HCT116 (cell line): ENCODE data around the gene FAM9A. TPM values are rescaled to one million over a fixed set of nuclear protein-coding genes. Genes with fewer than 3 reads are reported as not detected.
"Not testable (repeated sequence)": the region's sequence is repeated elsewhere in the genome, so short reads cannot be mapped to it uniquely, and the experiment has no call there.

Experiments used
- ATAC-seq: fragments of 200-7000 bp; cut with Tn5 transposase; 2 replicates; pipeline ENCODE4 v1.9.1; 2020; ENCODE audit warnings: mild to moderate bottlenecking, moderate library complexity
- BruUV-seq: library from RNA; stranded (reverse); fragments of 400-500 nt; replicated peaks from 2 replicates; lab custom pipeline; 2021; lab: Mats Ljungman, UMichigan
- CTCF ChIA-PET: fragments of 300-600 bp; sonication (Branson Sonifier 250); formaldehyde crosslinking; loops from one replicate; lab custom pipeline; 2021; ENCODE audit warnings: antibody characterized with exemption; lab: Charles Lee
- POLR2A ChIA-PET: fragments of 300-600, 350-600 bp; sonication (Branson Sonifier 250); formaldehyde crosslinking; loops from one replicate; lab custom pipeline; 2021; ENCODE audit warnings: antibody characterized with exemption; lab: Charles Lee
- RAD21 ChIA-PET, 2 experiments: fragments of 300-600 bp; sonication (Branson Sonifier 250); formaldehyde crosslinking; loops; one replicate each; lab custom pipeline; 2023; ENCODE audit warnings: low total read pairs in 2 of 2; ENCODE audit not compliant: uncharacterized antibody in 2 of 2, unreplicated experiment in 2 of 2, low non-redundant PET in 1 of 2; lab: Charles Lee
- DNase-seq: peaks from one replicate; pipeline ENCODE4 v3.0.0-alpha.2; 2010; ENCODE audit warnings: low read depth, low spot score
- H2AFZ ChIP-seq: fragments of 200-600 bp; shearing (Covaris generic), sonication (generic); 2 replicates; pipeline ENCODE4 v1.6.1; 2017; ENCODE audit warnings: low read depth, mixed run types, mixed read lengths, antibody characterized with exemption, low read length; ENCODE audit not compliant: poor library complexity, severe bottlenecking
- H3K27ac ChIP-seq: 2 replicates; pipeline ENCODE4 v1.5.1; 2012; ENCODE audit warnings: low read depth, low read length
- H3K27me3 ChIP-seq: fragments of 200-600 bp; sonication (generic); 2 replicates; pipeline ENCODE4 v1.6.1; 2016; ENCODE audit warnings: mixed run types, low read length, mixed read lengths; ENCODE audit not compliant: insufficient read depth
- H3K36me3 ChIP-seq, 2 experiments: fragments of 200-500 bp in 1 of 2; fragments of 200-600 bp in 1 of 2; sonication (Bioruptor generic) in 1 of 2; sonication (generic) in 1 of 2; 2 replicates each; pipeline versions ENCODE4 v1.5.1 to v1.6.1; 2014 to 2016; ENCODE audit warnings: low read length in 2 of 2, inconsistent platforms in 1 of 2, mixed read lengths in 1 of 2, mixed run types in 1 of 2; ENCODE audit not compliant: insufficient read depth in 2 of 2, control insufficient read depth in 1 of 2
- H3K4me1 ChIP-seq, 2 experiments: fragments of 200-600 bp in 1 of 2; sonication (generic) in 1 of 2; 2 replicates each; pipeline versions ENCODE4 v1.5.1 to v1.6.1; 2012 to 2017; ENCODE audit warnings: low read length in 2 of 2, inconsistent platforms in 1 of 2, mild to moderate bottlenecking in 1 of 2, mixed read lengths in 1 of 2, mixed run types in 1 of 2, moderate library complexity in 1 of 2; ENCODE audit not compliant: insufficient read depth in 2 of 2, control insufficient read depth in 1 of 2
- H3K4me2 ChIP-seq: fragments of 200-600 bp; sonication (generic); 2 replicates; pipeline ENCODE4 v1.6.1; 2017; ENCODE audit warnings: mixed run types, low read length, mixed read lengths
- H3K4me3 ChIP-seq, 2 experiments: fragments of 200-600 bp in 1 of 2; sonication (generic) in 1 of 2; replicated peaks in 1 of 2; 2 replicates each; pipeline ENCODE4 v1.5.1; 2011 to 2016; ENCODE audit warnings: low read length in 2 of 2, control low read depth in 1 of 2, low read depth in 1 of 2, mild to moderate bottlenecking in 1 of 2, mixed read lengths in 1 of 2, mixed run types in 1 of 2
- H3K79me2 ChIP-seq: fragments of 200-600 bp; sonication (generic); 2 replicates; pipeline ENCODE4 v1.6.1; 2017; ENCODE audit warnings: mild to moderate bottlenecking, mixed run types, low read length, moderate library complexity, mixed read lengths; ENCODE audit not compliant: insufficient read depth
- H3K9ac ChIP-seq: fragments of 200-600 bp; sonication (generic); 2 replicates; pipeline ENCODE4 v1.6.1; 2016; ENCODE audit warnings: low read length, mixed read lengths
- H3K9me2 ChIP-seq: fragments of 200-600 bp; sonication (generic), shearing (Covaris generic); 2 replicates; pipeline ENCODE4 v1.6.1; 2017; ENCODE audit warnings: mixed run types, mild to moderate bottlenecking, moderate library complexity; ENCODE audit not compliant: insufficient read depth
- H3K9me3 ChIP-seq, 2 experiments: fragments of 200-500 bp in 1 of 2; fragments of 200-600 bp in 1 of 2; sonication (Bioruptor generic) in 1 of 2; sonication (generic) in 1 of 2; 2 replicates each; pipeline ENCODE4 v1.6.1; 2014 to 2017; ENCODE audit warnings: low read length in 2 of 2, mixed read lengths in 2 of 2, inconsistent platforms in 1 of 2, low read depth in 1 of 2, mild to moderate bottlenecking in 1 of 2, mixed run types in 1 of 2, moderate library complexity in 1 of 2; ENCODE audit not compliant: control insufficient read depth in 1 of 2, insufficient read depth in 1 of 2
- H4K20me1 ChIP-seq: fragments of 200-600 bp; sonication (generic), shearing (Covaris generic); 2 replicates; pipeline ENCODE4 v1.6.1; 2017; ENCODE audit warnings: mixed run types, mild to moderate bottlenecking, moderate library complexity; ENCODE audit not compliant: insufficient read depth
- CEBPB ChIP-seq: IDR thresholded peaks from 2 replicates; pipeline ENCODE4 v1.6.1; 2012; ENCODE audit warnings: low read depth
- ELF1 ChIP-seq: IDR thresholded peaks from 2 replicates; pipeline ENCODE4 v1.6.1; 2012; ENCODE audit warnings: low read depth, borderline replicate concordance
- EZH2phosphoT487 ChIP-seq: fragments of 200-600 bp; IDR thresholded peaks from 2 replicates; pipeline ENCODE4 v1.6.1; 2018; ENCODE audit warnings: antibody characterized with exemption, borderline replicate concordance
- FOSL1 ChIP-seq: IDR thresholded peaks from 2 replicates; pipeline ENCODE4 v1.6.1; 2012; ENCODE audit warnings: low read depth
- POLR2A ChIP-seq: IDR thresholded peaks from 2 replicates; pipeline ENCODE4 v1.7.0; 2011; ENCODE audit warnings: borderline replicate concordance; ENCODE audit not compliant: insufficient read depth, insufficient read length; ENCODE audit errors: extremely low read depth
- POLR2AphosphoS5 ChIP-seq: IDR thresholded peaks from 2 replicates; pipeline ENCODE4 v1.6.1; 2011; ENCODE audit warnings: mild to moderate bottlenecking, low read depth, low read length, moderate library complexity
- SRF ChIP-seq: IDR thresholded peaks from 2 replicates; pipeline ENCODE4 v1.6.1; 2012; ENCODE audit warnings: low read depth
- YY1 ChIP-seq: IDR thresholded peaks from 2 replicates; pipeline ENCODE4 v1.6.1; 2011; ENCODE audit warnings: low read length, low read depth, moderate library complexity, mild to moderate bottlenecking; ENCODE audit not compliant: insufficient replicate concordance; ENCODE audit errors: extremely low read depth
- intact Hi-C: fragments of 100-400 bp; cut with micrococcal nuclease; formaldehyde crosslinking; loops from 2 replicates; pipeline ENCODE4 v1.10.0; 2022
- total RNA-seq: library from RNA; stranded (reverse); gene quantifications from one replicate; pipeline ENCODE4 v1.2.1, GENCODE V29; 2021; ENCODE audit not compliant: unreplicated experiment
- TF ChIP-seq, protein P1 (sequence below): IDR thresholded peaks from 2 replicates; pipeline ENCODE4 v1.6.1; 2012

Gene FAM9A
- total RNA-seq, 1 experiment from 2014 or later: not detected

DNA sequence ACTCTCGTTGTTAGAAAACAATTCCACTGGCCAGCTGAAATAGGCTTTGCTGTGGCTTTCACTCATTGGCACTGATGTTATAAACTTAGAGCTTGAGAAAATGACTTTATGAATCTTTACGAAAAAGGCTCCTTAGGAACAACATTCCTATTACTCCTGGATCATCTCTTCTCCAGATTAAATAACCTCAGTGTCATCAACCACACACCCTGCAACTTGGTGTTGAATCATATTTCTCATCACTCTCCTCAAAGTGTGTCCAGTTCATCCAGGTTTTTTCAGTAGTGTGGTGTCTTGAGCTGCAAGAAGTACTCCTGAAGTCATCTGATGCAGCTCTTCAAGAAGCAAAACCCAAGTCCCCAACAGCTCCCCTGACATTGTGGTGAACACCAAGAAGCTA, 41.2 kb downstream of the FAM9A start:
- Histone ChIP-seq H3K9ac (no peak overlapping the region), H3K79me2 (no peaks in the 10 kb centered on the region), H3K36me3 (no peaks in the 10 kb centered on the region), H3K4me1 (no peaks in the 10 kb centered on the region), H3K4me2 (no peak overlapping the region), H4K20me1 (no peaks in the 10 kb centered on the region), H3K27me3 (no peaks in the 10 kb centered on the region), H3K9me3 (no peaks in the 10 kb centered on the region), H3K4me3 (no peak overlapping the region)
- ChIA-PET POLR2A (no interaction called here), RAD21 (no interaction called here), CTCF (no interaction called here)
- ATAC-seq: no peak
- no peak for DNase-seq
- BruUV-seq: no TSS peak
- no peak for TF ChIP-seq ELF1
- no peak for TF ChIP-seq CEBPB
- no peak for TF ChIP-seq EZH2phosphoT487
- no peak for TF ChIP-seq POLR2AphosphoS5
- TF ChIP-seq, protein P1, sequence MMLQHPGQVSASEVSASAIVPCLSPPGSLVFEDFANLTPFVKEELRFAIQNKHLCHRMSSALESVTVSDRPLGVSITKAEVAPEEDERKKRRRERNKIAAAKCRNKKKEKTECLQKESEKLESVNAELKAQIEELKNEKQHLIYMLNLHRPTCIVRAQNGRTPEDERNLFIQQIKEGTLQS: no peak
- no peak for TF ChIP-seq YY1
- TF ChIP-seq SRF: no peak
- TF ChIP-seq POLR2A: no peak
- no peak for TF ChIP-seq FOSL1
- TF ChIP-seq, all 23 proteins: peak for 0
- intact Hi-C loops: no loop called here
- H3K9me2 ChIP-seq: no peaks in the 10 kb centered on the region
- H2AFZ ChIP-seq: no peak overlapping the region
- no peak overlapping the region for H3K27ac ChIP-seq

DNA sequence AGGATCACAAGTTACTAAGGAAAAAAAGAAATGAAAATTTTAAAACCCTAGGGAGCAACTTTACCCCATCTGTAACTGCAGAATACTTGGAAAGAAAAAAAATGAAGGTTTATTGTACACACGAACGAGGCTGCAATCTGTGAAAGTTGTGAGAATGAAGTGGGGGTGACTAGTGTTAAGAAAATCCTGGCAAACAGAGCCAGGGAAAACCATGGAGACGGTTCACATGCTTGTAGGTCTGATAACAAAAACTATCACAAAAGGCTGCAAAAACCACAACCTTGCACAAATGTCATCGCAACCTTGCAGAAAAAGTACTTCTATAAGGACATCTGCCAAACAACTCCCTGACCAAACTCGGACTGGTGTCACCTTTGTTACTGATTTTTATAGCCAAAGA, 42.5 kb downstream of the FAM9A start:
- DNase-seq, H3K9ac ChIP-seq, RAD21 ChIA-PET, H3K9me3 ChIP-seq, POLR2A ChIA-PET, H3K4me1 ChIP-seq, H3K27ac ChIP-seq, H3K4me3 ChIP-seq, H3K9me2 ChIP-seq, H3K4me2 ChIP-seq, BruUV-seq, H3K36me3 ChIP-seq, ATAC-seq, CTCF ChIA-PET, H3K79me2 ChIP-seq, H4K20me1 ChIP-seq, H2AFZ ChIP-seq, intact Hi-C loops, H3K27me3 ChIP-seq: not testable (repeated sequence)

DNA sequence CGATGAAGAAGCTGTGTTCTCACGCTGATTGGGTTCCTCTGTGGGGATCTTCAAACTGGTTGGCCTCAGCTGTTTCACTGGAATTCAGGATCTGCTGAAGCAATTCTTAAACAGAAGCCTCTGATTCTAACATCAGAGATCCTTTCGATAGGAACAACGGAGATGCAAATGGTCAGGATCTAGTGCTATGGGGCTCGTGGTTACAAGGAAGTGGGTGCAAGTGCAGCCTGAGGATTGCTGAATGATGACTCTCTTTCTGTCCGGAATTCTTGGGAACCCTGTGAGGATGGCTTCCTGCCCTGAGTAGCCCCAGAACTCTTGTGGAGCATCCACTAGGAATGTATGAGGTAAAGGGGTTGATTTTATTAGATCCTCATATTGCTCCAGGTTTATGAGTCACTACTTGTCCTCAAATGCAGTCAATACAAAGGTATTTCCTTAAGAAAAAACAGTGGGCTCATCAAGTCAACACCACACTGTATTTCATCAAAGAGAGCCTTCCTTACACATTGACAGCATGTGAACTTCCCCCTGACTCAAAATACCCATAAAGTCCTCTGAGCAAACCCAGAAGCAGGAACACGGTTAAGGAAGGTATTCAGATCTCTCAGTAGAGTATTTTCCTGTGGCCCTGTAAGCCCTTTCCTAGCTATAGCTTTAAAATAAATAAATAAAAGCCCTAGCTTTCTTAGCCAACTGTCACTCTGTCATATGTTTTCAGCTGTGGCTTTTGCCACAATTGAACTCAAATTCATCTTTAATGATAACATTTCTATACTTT, 43.4 kb downstream of the FAM9A start:
- intact Hi-C loops, BruUV-seq, H3K27me3 ChIP-seq, H3K9me3 ChIP-seq, H3K9ac ChIP-seq, H3K4me3 ChIP-seq, H3K9me2 ChIP-seq, RAD21 ChIA-PET, H4K20me1 ChIP-seq, H3K4me2 ChIP-seq, POLR2A ChIA-PET, H2AFZ ChIP-seq, H3K36me3 ChIP-seq, H3K4me1 ChIP-seq, H3K27ac ChIP-seq, DNase-seq, CTCF ChIA-PET, ATAC-seq, H3K79me2 ChIP-seq: not testable (repeated sequence)
